D721Med (cell line): ENCODE results near the gene ZMIZ1.
"Not testable (repeated sequence)": the region's sequence is repeated elsewhere in the genome, so short reads cannot be mapped to it uniquely, and the experiment has no call there.

Experiments
- DNase-seq: peaks from one replicate; pipeline ENCODE4 v3.0.0; 2011; ENCODE audit warnings: low spot score; ENCODE audit not compliant: insufficient read length
- FAIRE-seq: peaks from 2 replicates; lab custom pipeline; 2011; peaks lifted over from hg19 to GRCh38; lab: Jason Lieb, UNC
- CTCF ChIP-seq: IDR thresholded peaks from 2 replicates; pipeline ENCODE4 v1.5.1; 2012; ENCODE audit warnings: mild to moderate bottlenecking, control low read depth; ENCODE audit not compliant: insufficient read depth; ENCODE audit errors: missing control alignments

Gene ZMIZ1

DNA sequence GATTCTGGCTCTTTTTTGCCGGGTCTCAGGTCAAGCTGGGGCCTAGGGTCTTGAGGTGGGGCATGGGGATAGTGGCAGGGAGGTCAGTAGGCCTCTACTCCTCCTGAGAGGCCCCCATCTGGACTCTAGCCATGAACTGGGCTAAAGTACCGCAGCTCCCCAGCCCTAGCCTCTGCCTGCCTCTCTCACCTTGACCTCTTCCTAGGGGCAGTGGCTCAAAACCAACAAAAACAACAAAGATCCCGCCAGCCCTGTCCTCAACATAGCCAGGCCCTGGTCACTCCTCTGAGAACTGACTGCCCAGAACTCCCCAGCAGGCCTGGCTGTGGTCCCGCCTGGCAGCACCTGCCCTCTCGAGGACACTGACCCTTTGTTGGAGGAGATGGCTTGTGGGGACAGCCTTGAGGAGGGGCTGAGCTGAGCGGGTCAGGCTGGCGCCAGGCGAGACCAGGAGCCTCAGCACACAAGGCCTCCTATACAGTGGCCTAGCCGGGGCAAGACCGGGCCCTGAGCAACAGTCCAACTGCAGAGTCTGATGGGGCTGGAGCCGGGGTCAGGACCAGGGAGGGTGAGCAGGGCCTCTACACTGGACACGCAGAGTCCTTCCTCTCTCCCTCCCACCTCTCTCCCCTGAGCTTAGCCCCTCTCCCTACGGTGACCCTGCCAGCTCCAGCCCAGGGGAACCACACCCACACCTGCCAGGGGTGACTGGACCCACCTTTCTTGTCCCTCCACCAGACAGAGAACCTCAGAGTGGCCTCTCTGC is 266.9 kb downstream of the ZMIZ1 start:
- no peak for TF ChIP-seq CTCF
- DNase-seq (no peak), FAIRE-seq (no peak)

DNA sequence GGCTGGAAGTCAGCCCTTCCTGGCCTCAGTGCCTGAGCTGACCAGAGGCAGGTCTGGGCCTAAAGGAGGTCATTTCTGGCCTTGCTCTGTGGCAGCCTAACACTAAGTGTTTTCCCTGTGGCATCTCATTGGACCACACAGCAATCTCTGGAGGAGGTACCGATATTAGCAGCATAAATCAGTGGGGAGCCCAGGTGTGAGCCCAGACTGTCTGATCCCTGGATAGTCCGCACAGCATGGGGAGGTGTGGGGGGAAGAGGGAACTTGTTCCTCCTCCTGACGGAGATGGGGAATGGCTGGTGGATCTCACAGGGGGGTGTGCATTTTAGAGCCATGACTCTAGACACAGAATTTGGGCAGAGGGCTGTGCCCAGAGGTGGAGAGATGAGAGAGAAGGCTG is 267.5 kb downstream of the ZMIZ1 start:
- no peak for TF ChIP-seq CTCF
- no peak for FAIRE-seq
- no peak for DNase-seq

- DNase-seq (no peak), FAIRE-seq (no peak)
- TF ChIP-seq CTCF = no peak
Measured at GRCh38 chr10:79336739-79337138, 268.0 kb downstream of the ZMIZ1 start.

DNA sequence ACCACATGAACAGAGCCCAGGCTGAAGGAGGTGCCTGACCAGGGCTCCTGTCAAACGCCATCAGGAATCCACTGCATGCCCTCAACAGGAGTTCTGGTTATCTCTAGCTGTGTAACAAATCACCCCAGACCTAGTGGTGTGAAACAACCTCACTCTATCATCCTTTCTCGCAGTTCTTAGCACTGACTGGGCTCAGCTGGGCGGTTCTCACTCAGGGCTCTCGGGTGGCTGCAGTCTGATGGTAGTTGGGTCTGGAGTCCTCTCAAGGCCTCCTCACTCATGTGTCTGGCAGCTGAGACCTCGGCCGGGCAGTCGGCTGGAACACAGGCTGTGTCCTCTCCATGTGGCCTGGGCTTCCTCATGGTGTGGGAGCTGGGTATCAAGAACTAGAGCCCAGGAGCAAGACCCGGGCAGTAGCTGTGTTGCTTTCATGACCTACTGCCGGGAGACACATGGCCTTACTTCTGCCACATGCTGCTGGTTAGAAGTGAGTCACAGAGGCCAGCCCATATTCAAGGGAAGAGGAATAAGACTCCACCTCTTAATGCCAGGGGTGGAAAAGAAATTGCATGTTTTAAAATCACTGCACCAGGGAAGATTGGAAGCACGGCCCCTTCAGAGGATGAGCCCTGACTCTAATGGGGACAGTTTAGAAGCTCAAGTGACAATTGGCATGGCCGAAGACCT is 269.2 kb downstream of the ZMIZ1 start:
- FAIRE-seq, DNase-seq: not testable (repeated sequence)

DNA sequence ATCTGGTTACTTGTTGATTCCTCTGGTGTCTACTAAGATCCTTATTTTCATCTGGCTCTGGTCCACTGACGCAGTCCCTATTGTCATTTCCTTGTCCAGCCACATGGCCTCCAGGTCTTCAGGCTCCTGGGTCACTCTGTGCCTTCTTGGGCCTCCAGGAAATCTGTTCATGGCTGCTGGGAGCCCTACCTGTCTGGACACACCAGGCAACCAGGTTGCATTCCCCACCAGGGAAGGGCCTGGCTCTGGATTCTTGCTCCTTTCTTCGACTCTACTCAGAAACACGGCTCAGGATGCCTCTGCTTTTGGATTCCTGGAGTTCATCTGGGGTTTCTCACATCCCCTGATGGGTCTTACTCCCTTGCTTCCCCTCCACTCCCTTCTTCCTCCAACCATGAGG is 270.5 kb downstream of the ZMIZ1 start:
- no peak for FAIRE-seq

GRCh38 chr10:79340646-79341244 is 272.0 kb downstream of the ZMIZ1 start:
- FAIRE-seq (no peak), DNase-seq (no peak)
- no peak for TF ChIP-seq CTCF

More for the DNA sequence above, 270.5 kb downstream of the ZMIZ1 start:
- no peak for TF ChIP-seq CTCF
- no peak for DNase-seq

- FAIRE-seq (no peak), DNase-seq (no peak)
- TF ChIP-seq CTCF = no peak
Measured at GRCh38 chr10:79342295-79342761, 273.6 kb downstream of the ZMIZ1 start.
